ENCODE results near the gene TMEM255A. TPM values are rescaled to one million over a fixed set of nuclear protein-coding genes. Genes with fewer than 3 reads are reported as not detected.

The TMEM255A gene
- total RNA-seq, 2 donors from 2014 or later, result not detected

DNA sequence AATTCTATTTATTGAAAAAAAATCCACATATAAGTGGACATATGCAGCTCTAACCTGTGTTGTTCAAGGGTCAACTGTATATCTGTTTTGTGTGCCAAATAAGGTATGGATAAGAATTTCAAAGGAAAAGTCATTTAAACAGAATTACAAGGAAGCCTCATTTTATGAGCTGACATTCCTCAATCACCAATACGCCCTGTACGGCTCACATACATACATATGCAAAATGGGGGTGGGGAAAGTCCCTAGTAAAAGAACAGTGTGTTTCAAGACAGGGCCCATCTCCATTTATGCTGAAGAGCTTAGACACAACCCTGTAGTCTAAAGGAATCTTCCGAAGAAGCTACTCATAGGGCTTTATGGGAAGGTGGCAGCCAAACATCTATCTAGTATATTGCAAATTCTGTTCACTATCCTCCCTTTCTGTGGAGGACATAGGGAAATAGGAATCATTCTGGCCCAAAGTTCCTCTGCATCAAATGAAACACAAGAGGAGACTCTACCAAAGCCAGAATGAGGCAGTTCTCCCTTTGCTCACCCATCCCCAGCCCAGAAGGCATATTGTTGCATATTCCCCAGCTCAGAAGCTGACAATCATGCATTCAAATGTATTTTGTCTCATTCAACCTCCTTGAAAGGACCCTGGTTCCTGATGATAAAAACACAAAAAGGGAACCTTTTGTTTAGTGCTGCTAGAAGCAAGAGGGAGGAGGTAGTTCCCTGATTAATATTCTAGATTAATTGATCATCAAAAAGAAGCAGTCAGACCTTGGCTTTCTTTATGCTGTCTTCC lies 74.4 kb downstream of the TMEM255A start:
- ATAC-seq (no peak), DNase-seq (ENCODE audit: low spot score) (no peak)
- no peaks in the 10 kb centered on the region for H3K36me3 Mint-ChIP-seq
- no peak overlapping the region for H3K4me3 Mint-ChIP-seq
- H3K27ac Mint-ChIP-seq, result no peak overlapping the region
- peaks cover 0 to 1% of the 10 kb centered on the region in 2 donors for H3K27me3 Mint-ChIP-seq
- H3K9me3 Mint-ChIP-seq, result no peaks in the 10 kb centered on the region
- H3K4me1 Mint-ChIP-seq (ENCODE audit: low read depth in 2 of 2), result peaks cover 0 to 3% of the 10 kb centered on the region in 2 donors

- ATAC-seq, result no peak
- no peak for DNase-seq (ENCODE audit: low spot score)
- Mint-ChIP-seq H3K4me1 (ENCODE audit: low read depth in 2 of 2) (no peaks in the 10 kb centered on the region), H3K27me3 (no peaks in the 10 kb centered on the region), H3K27ac (no peak overlapping the region), H3K4me3 (no peak overlapping the region), H3K36me3 (no peaks in the 10 kb centered on the region), H3K9me3 (no peaks in the 10 kb centered on the region)
Observed at GRCh38 chrX:120235284-120235683, 76.0 kb downstream of the TMEM255A start.

DNA sequence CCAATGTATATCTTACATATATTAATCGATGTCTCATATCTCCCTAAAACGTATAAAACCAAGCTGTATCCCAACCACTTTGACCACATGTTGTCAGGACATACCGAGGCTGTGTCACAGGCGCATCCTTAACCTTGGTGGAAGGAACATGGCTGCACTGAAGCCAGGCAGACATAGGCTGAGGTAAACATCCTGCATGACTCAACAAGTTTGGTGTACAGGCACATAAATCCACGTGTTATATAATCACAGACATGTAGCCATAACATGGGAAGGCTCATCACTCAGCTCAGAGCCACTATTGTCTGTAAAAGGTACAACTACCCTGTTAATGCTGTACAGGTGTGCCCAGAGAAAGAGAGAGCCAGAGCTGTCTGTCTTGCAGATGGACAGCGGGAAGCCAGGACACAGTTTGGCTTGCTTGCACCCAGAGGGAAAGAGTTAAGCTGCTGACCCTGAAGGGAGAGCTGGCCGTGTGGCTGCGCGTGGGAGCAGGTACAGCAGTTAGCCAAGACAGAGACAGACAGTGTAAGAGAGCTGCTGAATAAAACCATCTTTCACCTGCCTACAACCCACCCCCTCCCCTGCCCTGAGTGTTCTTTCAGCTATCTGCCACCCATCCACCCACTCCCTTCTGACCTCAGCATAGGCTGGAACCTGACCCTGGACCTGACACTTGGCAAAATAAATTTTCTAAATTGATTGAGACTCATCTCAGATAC lies 82.9 kb downstream of the TMEM255A start:
- Mint-ChIP-seq H3K27me3 (no peaks in the 10 kb centered on the region), H3K27ac (no peak overlapping the region), H3K9me3 (no peaks in the 10 kb centered on the region), H3K36me3 (no peaks in the 10 kb centered on the region), H3K4me3 (no peak overlapping the region), H3K4me1 (ENCODE audit: low read depth in 2 of 2) (no peaks in the 10 kb centered on the region)
- DNase-seq (ENCODE audit: low spot score) (no peak), ATAC-seq (no peak)

GRCh38 chrX:120224388-120224787 lies 86.9 kb downstream of the TMEM255A start:
- Mint-ChIP-seq H3K27ac (no peak overlapping the region), H3K27me3 (no peaks in the 10 kb centered on the region)

GRCh38 chrX:120223374-120223773 lies 87.9 kb downstream of the TMEM255A start:
- Mint-ChIP-seq H3K4me1 (ENCODE audit: low read depth in 2 of 2) (no peaks in the 10 kb centered on the region), H3K36me3 (no peaks in the 10 kb centered on the region), H3K4me3 (no peak overlapping the region), H3K9me3 (no peaks in the 10 kb centered on the region), H3K27ac (no peak overlapping the region), H3K27me3 (no peaks in the 10 kb centered on the region)
- ATAC-seq, result peak in 1 of 2 donors; percentile 47
- DNase-seq (ENCODE audit: low spot score), result no peak

More at GRCh38 chrX:120224388-120224787, 86.9 kb downstream of the TMEM255A start:
- Mint-ChIP-seq H3K4me1 (ENCODE audit: low read depth in 2 of 2) (no peaks in the 10 kb centered on the region), H3K36me3 (no peaks in the 10 kb centered on the region), H3K9me3 (no peaks in the 10 kb centered on the region), H3K4me3 (no peak overlapping the region)
- ATAC-seq (no peak), DNase-seq (ENCODE audit: low spot score) (no peak)

GRCh38 chrX:120213438-120214265 lies 97.6 kb downstream of the TMEM255A start:
- peak in 1 of 2 donors; percentile 75 for ATAC-seq
- Mint-ChIP-seq H3K4me3 (no peak overlapping the region), H3K27ac (no peak overlapping the region), H3K27me3 (peaks cover 0 to 3% of the 10 kb centered on the region in 2 donors), H3K36me3 (no peaks in the 10 kb centered on the region), H3K4me1 (ENCODE audit: low read depth in 2 of 2) (peaks cover 3 to 7% of the 10 kb centered on the region in 2 donors), H3K9me3 (no peaks in the 10 kb centered on the region)
- peak; percentile 73 for DNase-seq (ENCODE audit: low spot score)

Other genes starting within 250 kb of the TMEM255A start
- not detected for gene RHOXF2B, start 233.8 kb downstream of the TMEM255A start, total RNA-seq
- gene RHOXF1, start 195.5 kb downstream of the TMEM255A start, total RNA-seq, result not detected
- gene RHOXF2, start 152.8 kb downstream of the TMEM255A start, total RNA-seq, result not detected
- gene ZBTB33, start 60.6 kb downstream of the TMEM255A start, total RNA-seq, result 10 to 100 TPM; 11.2 to 18.1 TPM
- not detected for gene ATP1B4, start 50.6 kb upstream of the TMEM255A start, total RNA-seq
- 10 to 100 TPM; 25.6 to 58.6 TPM for gene LAMP2, start 157.8 kb upstream of the TMEM255A start, total RNA-seq
- gene CUL4B, start 249.5 kb upstream of the TMEM255A start, total RNA-seq, result 10 to 100 TPM; 22.7 to 25.3 TPM